ENCODE results near the gene STK32B.

DNA sequence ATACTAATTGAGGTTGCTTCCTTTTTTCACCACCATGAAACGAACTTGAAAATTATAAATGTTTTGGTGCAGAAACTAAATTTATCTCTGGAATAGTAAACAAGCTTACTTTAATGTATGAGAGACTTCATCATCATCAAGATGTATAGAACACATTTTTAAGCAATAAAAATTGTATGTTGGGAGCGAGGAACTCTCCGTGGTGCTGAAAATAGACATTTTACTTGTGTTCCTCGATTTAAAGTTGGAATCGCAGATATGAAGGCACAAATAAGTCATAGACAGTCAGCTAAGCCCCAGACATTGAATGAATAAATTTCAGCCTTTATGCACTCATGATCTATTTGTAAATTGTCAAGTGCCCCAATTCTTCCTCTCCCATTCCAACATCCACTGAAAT lies 310.7 kb downstream of the STK32B start:
- TF ChIP-seq, protein P1, sequence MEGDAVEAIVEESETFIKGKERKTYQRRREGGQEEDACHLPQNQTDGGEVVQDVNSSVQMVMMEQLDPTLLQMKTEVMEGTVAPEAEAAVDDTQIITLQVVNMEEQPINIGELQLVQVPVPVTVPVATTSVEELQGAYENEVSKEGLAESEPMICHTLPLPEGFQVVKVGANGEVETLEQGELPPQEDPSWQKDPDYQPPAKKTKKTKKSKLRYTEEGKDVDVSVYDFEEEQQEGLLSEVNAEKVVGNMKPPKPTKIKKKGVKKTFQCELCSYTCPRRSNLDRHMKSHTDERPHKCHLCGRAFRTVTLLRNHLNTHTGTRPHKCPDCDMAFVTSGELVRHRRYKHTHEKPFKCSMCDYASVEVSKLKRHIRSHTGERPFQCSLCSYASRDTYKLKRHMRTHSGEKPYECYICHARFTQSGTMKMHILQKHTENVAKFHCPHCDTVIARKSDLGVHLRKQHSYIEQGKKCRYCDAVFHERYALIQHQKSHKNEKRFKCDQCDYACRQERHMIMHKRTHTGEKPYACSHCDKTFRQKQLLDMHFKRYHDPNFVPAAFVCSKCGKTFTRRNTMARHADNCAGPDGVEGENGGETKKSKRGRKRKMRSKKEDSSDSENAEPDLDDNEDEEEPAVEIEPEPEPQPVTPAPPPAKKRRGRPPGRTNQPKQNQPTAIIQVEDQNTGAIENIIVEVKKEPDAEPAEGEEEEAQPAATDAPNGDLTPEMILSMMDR (conservative IDR thresholded peaks at IDR 0.05; ENCODE audit: low read depth, low read length), result no peak
- no peak for TF ChIP-seq EZH2 (IDR thresholded peaks at IDR 0.05; ENCODE audit: low read length, unreplicated experiment)
